Stomach (tissue), 4 donors: ENCODE results near the gene TRAF3IP1.

ENCODE experiments used
- CTCF ChIP-seq, 7 experiments: fragments of 450-650 bp in 4 of 7; fragments of 200-600 bp in 3 of 7; sonication (generic) in 3 of 7; IDR thresholded peaks; one replicate each; pipeline ENCODE4 v1.5.1; 2016 to 2019; ENCODE audit warnings: antibody characterized with exemption in 7 of 7, control low read depth in 2 of 7, mild to moderate bottlenecking in 1 of 7
- EP300 ChIP-seq: sonication (generic); formaldehyde crosslinking; IDR thresholded peaks from one replicate; pipeline ENCODE4 v1.6.1; 2017; ENCODE audit warnings: antibody characterized with exemption
- POLR2A ChIP-seq, 4 donors: fragments of 450-650 bp; IDR thresholded peaks; one replicate each; pipeline ENCODE4 v1.6.1; 2016; ENCODE audit warnings: antibody characterized with exemption in 4 of 4, control low read depth in 2 of 4, mild to moderate bottlenecking in 1 of 4, moderate library complexity in 1 of 4
- POLR2AphosphoS5 ChIP-seq, 3 donors: sonication (generic); formaldehyde crosslinking; IDR thresholded peaks; one replicate each; pipeline ENCODE4 v1.6.1; 2016; ENCODE audit warnings: antibody characterized with exemption in 3 of 3

GRCh38 chr2:238406221-238406997 lies 86.1 kb downstream of the TRAF3IP1 start:
- no peak for TF ChIP-seq EP300
- TF ChIP-seq CTCF (IDR thresholded peaks at IDR 0.05): no peak
- no peak for TF ChIP-seq POLR2A (IDR thresholded peaks at IDR 0.05)
- TF ChIP-seq POLR2AphosphoS5 (IDR thresholded peaks at IDR 0.05): no peak
